Body of pancreas (tissue), 4 donors: ENCODE results near the gene KIRREL3. TPM values are rescaled to one million over a fixed set of nuclear protein-coding genes. Genes with fewer than 3 reads are reported as not detected.
A peak's percentile ranks its signal among the peaks of the same experiment; 100 is the strongest.

ENCODE experiments used
- ATAC-seq: fragments of 150-250 bp; one replicate; pipeline ENCODE4 v1.9.1; 2016
- DNase-seq, 4 donors: peaks; one replicate each; pipeline ENCODE4 v3.0.0-alpha.2; 2019
- H3K27ac ChIP-seq, 4 donors: fragments of 200-600 bp; sonication (generic); 1 replicate in 3 of 4; 2 replicates in 1 of 4; pipeline versions ENCODE4 v1.5.1 to v1.6.1; 2016 to 2019; ENCODE audit warnings: mild to moderate bottlenecking in 1 of 4, mixed read lengths in 1 of 4, moderate library complexity in 1 of 4
- H3K27me3 ChIP-seq, 2 donors: fragments of 200-600 bp; sonication (generic); one replicate each; pipeline ENCODE4 v1.6.0; 2016; ENCODE audit warnings: mild to moderate bottlenecking in 1 of 2
- H3K36me3 ChIP-seq, 2 donors: fragments of 200-600 bp; sonication (generic); replicated peaks in 1 of 2; 2 replicates each; pipeline ENCODE4 v1.5.1; 2016; ENCODE audit warnings: low read depth in 2 of 2; ENCODE audit not compliant: insufficient read depth in 1 of 2
- H3K4me1 ChIP-seq: fragments of 200-600 bp; sonication (generic); one replicate; pipeline ENCODE4 v1.6.0; 2016
- H3K4me3 ChIP-seq, 2 donors: fragments of 200-600 bp; sonication (generic); 1 replicate in 1 of 2; 2 replicates in 1 of 2; pipeline ENCODE4 v1.5.1; 2016 to 2019
- H3K9me3 ChIP-seq, 3 donors: fragments of 200-600 bp; sonication (generic); 1 replicate in 2 of 3; 2 replicates in 1 of 3; pipeline ENCODE4 v1.5.1; 2016
- POLR2A ChIP-seq, 3 donors: fragments of 450-650 bp; IDR thresholded peaks; one replicate each; pipeline ENCODE4 v1.6.1; 2016; ENCODE audit warnings: antibody characterized with exemption in 3 of 3, mild to moderate bottlenecking in 2 of 3
- whole genome bisulfite sequencing, 2 donors: methylation state at CpG; one replicate each; pipeline ENCODE4 v1.1.5; 2017; 5-methylcytosine and 5-hydroxymethylcytosine counted together
- intact Hi-C: fragments of 100-400 bp; cut with DNase I; formaldehyde crosslinking; loops from one replicate; pipeline ENCODE4 v1.15.1; 2023
- total RNA-seq, 2 donors: library from RNA; depleted of rRNA; stranded (reverse); fragments of >200 nt; gene quantifications; one replicate each; pipeline ENCODE4 v1.1.0, GENCODE V29; 2016
- TF ChIP-seq, protein P1 (sequence below), 7 experiments: fragments of 450-650 bp in 4 of 7; fragments of 200-600 bp in 3 of 7; sonication (generic) in 3 of 7; IDR thresholded peaks; one replicate each; pipeline ENCODE4 v1.5.1; 2016 to 2019; ENCODE audit warnings: antibody characterized with exemption in 7 of 7

KIRREL3 gene
- total RNA-seq, 2 donors from 2014 or later: 0.26 TPM; not detected in 1

DNA sequence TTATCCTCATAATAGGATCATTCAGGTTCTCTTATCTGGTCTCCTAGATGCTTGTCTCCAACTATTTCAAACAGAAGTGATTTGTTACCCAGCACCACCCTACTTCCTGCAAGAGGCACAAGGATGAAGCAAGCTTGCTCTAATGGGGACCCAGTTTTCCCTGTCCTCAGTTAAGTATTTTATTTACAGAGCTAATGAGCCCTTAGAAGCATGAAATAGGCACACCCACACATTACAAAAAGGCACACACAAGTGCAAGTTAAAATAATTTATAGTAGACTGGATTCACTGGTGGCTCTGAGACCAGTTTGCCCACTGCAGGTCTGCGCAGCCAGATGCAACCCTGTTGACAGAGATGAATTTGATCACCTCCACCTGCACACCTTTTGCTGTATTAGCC lies 167.5 kb downstream of the KIRREL3 start:
- no peak for TF ChIP-seq POLR2A (IDR thresholded peaks at IDR 0.05)
- TF ChIP-seq, protein P1, sequence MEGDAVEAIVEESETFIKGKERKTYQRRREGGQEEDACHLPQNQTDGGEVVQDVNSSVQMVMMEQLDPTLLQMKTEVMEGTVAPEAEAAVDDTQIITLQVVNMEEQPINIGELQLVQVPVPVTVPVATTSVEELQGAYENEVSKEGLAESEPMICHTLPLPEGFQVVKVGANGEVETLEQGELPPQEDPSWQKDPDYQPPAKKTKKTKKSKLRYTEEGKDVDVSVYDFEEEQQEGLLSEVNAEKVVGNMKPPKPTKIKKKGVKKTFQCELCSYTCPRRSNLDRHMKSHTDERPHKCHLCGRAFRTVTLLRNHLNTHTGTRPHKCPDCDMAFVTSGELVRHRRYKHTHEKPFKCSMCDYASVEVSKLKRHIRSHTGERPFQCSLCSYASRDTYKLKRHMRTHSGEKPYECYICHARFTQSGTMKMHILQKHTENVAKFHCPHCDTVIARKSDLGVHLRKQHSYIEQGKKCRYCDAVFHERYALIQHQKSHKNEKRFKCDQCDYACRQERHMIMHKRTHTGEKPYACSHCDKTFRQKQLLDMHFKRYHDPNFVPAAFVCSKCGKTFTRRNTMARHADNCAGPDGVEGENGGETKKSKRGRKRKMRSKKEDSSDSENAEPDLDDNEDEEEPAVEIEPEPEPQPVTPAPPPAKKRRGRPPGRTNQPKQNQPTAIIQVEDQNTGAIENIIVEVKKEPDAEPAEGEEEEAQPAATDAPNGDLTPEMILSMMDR (IDR thresholded peaks at IDR 0.05): no peak
- Histone ChIP-seq H3K9me3 (no peaks in the 10 kb centered on the region), H3K27me3 (no peaks in the 10 kb centered on the region), H3K27ac (no peak overlapping the region), H3K36me3 (no peaks in the 10 kb centered on the region), H3K4me3 (no peak overlapping the region), H3K4me1 (no peaks in the 10 kb centered on the region)
- 63 to 100% methylated on average over 1 of the region's 1 CpG for WGBS, 2 donors
- intact Hi-C loops: no loop called here
- DNase-seq (no peak), ATAC-seq (no peak)

DNA sequence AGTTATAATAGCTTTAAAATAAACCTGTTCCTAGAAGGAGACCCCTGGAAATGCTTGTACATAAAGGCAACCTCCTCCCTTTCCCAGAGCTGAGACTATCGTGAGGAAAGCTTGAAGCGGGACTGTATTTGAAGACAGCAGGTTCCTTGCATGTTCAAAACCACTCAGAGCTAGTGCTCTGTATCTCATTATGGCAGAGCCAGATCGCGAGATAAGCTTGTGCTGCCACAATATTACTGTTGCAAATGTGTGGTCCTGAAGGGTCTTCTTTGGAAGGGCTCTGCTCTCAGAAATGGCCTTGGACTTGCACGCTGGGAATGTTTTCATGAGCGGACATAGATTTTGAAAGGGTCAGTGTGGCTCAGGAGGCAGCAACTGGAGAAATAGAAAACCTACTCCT lies 168.2 kb downstream of the KIRREL3 start:
- no peaks in the 10 kb centered on the region for H3K9me3 ChIP-seq
- H3K4me3 ChIP-seq: no peak overlapping the region
- intact Hi-C loops: no loop called here
- DNase-seq (no peak), ATAC-seq (no peak)
- H3K27me3 ChIP-seq: no peaks in the 10 kb centered on the region
- no peaks in the 10 kb centered on the region for H3K36me3 ChIP-seq
- TF ChIP-seq POLR2A (IDR thresholded peaks at IDR 0.05): no peak
- TF ChIP-seq, protein P1 (IDR thresholded peaks at IDR 0.05): no peak
- no peak overlapping the region for H3K27ac ChIP-seq
- no peaks in the 10 kb centered on the region for H3K4me1 ChIP-seq
- 53 to 65% methylated on average over 6 of the region's 6 CpGs for WGBS, 2 donors

DNA sequence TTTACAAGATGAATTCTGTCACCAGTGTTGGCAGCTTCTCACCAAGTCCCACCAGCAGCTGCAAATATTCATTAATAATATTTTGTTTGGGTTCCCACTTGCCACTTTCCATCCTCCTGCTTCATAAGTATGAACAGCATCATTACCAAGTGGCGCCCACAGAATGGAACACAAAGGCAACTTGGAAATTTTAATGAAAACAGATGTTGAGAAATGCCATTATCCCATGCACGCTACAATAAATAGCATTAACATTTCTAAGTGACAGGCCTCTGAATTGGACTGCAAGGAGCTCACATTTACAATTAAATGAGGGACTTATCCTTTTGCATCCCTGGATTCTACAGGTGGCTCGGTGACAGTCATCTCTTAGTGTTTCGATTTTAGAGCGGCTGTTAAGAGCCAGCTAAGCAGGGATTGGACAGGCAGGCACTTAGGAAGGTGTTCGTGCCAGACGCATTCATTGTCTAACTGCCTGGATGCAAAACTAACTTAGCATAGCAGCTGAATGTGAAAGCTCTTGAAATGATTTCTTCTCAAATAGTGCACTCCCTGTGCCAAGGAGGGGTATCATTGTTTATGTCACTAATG lies 170.3 kb downstream of the KIRREL3 start:
- H3K9me3 ChIP-seq: no peaks in the 10 kb centered on the region

DNA sequence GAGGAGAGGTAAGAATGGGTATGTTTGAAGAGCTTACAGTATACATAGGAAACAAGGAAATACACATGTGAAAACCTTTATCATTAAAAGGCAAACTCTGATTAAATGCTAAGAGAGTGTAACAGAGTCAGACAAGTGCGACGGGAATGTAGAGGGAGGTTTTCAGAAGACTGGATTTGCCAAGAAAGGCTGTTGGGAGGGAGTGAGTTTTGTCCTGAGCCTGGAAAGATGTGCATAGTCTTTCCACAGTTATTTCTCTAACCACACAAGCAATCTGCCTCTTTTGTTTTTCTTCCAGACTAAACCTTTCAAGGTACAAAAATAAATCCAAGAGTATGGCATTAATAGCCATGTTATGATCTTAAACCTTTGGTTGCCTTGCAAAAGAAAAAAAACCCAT lies 170.9 kb downstream of the KIRREL3 start:
- intact Hi-C loops: no loop called here
- Histone ChIP-seq H3K36me3 (no peaks in the 10 kb centered on the region), H3K4me1 (no peaks in the 10 kb centered on the region), H3K27me3 (no peaks in the 10 kb centered on the region), H3K9me3 (no peaks in the 10 kb centered on the region), H3K4me3 (no peak overlapping the region), H3K27ac (no peak overlapping the region)
- TF ChIP-seq, protein P1 (IDR thresholded peaks at IDR 0.05): no peak
- TF ChIP-seq POLR2A (IDR thresholded peaks at IDR 0.05): no peak
- DNase-seq: no peak
- ATAC-seq: no peak
- 17 to 36% methylated on average over 2 of the region's 2 CpGs for whole genome bisulfite sequencing, 2 donors

More for the DNA sequence above, 170.3 kb downstream of the KIRREL3 start:
- 63 to 66% methylated on average over 7 of the region's 7 CpGs for WGBS, 2 donors
- no peaks in the 10 kb centered on the region for H3K4me1 ChIP-seq
- no peak for TF ChIP-seq POLR2A (IDR thresholded peaks at IDR 0.05)
- TF ChIP-seq, protein P1 (IDR thresholded peaks at IDR 0.05): no peak
- intact Hi-C loops: no loop called here
- no peak for ATAC-seq
- H3K4me3 ChIP-seq: no peak overlapping the region
- H3K27me3 ChIP-seq: no peaks in the 10 kb centered on the region
- H3K36me3 ChIP-seq: no peaks in the 10 kb centered on the region
- H3K27ac ChIP-seq: no peak overlapping the region
- no peak for DNase-seq

DNA sequence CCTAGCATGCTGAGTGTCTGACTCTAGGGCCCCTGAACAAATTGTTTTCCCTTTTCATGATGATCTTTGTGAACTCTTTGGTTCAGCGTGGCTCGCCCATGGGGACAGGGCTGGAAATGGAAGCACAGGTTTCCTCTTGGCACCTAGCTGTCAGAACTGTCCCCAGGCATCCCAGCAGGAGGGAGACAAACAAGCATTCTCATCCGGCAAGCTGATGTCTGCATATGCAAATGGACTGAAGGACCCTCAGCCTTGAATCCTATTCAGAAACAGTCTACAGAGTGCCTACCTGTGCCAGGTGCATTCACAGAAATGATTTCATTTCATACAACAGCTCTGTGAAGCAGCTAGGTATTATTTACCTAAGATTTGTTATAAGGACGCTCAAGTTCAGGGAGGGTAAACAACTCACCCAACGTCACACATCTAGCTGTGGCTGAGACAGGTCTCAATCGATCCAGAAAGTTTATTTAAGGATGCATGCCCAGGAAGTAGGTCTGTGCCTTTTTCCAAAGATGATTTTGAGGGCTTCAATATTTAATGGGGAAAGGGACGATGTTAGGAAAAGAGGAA lies 176.4 kb downstream of the KIRREL3 start:
- ATAC-seq (peak; percentile 27), DNase-seq (peak in 1 of 4 donors; percentile 20)
- Histone ChIP-seq H3K36me3 (no peaks in the 10 kb centered on the region), H3K4me3 (no peak overlapping the region), H3K9me3 (no peaks in the 10 kb centered on the region), H3K27me3 (no peaks in the 10 kb centered on the region), H3K27ac (no peak overlapping the region), H3K4me1 (peaks cover 8% of the 10 kb centered on the region)
- no peak for TF ChIP-seq POLR2A (IDR thresholded peaks at IDR 0.05)
- TF ChIP-seq, protein P1 (IDR thresholded peaks at IDR 0.05): no peak
- intact Hi-C loops: no loop called here
- WGBS, 2 donors: 17 to 32% methylated on average over 4 to 7 of the region's 7 CpGs
